ENCODE results near the gene PMF1.
"Not testable (repeated sequence)": the region's sequence is repeated elsewhere in the genome, so short reads cannot be mapped to it uniquely, and the experiment has no call there.

PMF1 gene

DNA sequence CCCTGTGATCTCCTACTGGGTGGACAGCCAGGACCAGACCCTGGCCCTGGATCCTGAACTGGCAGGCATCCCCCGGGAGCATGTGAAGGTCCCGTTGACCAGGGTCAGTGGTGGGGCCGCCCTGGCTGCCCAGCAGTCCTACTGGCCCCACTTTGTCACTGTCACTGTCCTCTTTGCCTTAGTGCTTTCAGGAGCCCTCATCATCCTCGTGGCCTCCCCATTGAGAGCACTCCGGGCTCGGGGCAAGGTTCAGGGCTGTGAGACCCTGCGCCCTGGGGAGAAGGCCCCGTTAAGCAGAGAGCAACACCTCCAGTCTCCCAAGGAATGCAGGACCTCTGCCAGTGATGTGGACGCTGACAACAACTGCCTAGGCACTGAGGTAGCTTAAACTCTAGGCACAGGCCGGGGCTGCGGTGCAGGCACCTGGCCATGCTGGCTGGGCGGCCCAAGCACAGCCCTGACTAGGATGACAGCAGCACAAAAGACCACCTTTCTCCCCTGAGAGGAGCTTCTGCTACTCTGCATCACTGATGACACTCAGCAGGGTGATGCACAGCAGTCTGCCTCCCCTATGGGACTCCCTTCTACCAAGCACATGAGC, 36.1 kb upstream of the PMF1 start:
- TF ChIP-seq ZFX (IDR thresholded peaks at IDR 0.05) = no peak
- TF ChIP-seq CTCF (conservative IDR thresholded peaks at IDR 0.05) = no peak
- no peak overlapping the region for H3K27ac ChIP-seq

GRCh38 chr1:156177919-156178654, 34.7 kb upstream of the PMF1 start:
- no peak for TF ChIP-seq ZFX (IDR thresholded peaks at IDR 0.05)
- no peak for TF ChIP-seq CTCF (conservative IDR thresholded peaks at IDR 0.05)
- H3K27ac ChIP-seq = no peak overlapping the region

- no peak overlapping the region for H3K27ac ChIP-seq
Observed at GRCh38 chr1:156180471-156180870, 32.3 kb upstream of the PMF1 start.

DNA sequence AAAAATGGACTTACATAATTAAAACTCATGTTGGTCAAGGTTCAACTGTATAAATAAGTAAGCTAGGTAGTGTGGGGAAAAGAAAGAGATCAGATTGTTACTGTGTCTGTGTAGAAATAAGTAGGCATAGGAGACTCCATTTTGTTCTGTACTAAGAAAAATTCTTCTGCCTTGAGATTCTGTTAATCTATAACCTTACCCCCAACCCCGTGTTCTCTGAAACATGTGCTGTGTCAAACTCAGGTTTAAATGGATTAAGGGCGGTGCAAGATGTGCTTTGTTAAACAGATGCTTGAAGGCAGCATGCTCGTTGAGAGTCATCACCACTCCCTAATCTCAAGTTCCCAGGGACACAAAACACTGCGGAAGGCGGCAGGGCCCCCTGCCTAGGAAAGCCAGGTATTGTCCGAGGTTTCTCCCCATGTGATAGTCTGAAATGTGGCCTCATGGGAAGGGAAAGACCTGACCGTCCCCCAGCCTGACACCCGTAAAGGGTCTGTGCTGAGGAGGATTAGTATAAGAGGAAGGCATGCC, 31.3 kb upstream of the PMF1 start:
- not testable (repeated sequence) for H3K27ac ChIP-seq

More at GRCh38 chr1:156180471-156180870, 32.3 kb upstream of the PMF1 start:
- no peak for TF ChIP-seq CTCF (conservative IDR thresholded peaks at IDR 0.05)
- TF ChIP-seq ZFX (IDR thresholded peaks at IDR 0.05) = no peak

DNA sequence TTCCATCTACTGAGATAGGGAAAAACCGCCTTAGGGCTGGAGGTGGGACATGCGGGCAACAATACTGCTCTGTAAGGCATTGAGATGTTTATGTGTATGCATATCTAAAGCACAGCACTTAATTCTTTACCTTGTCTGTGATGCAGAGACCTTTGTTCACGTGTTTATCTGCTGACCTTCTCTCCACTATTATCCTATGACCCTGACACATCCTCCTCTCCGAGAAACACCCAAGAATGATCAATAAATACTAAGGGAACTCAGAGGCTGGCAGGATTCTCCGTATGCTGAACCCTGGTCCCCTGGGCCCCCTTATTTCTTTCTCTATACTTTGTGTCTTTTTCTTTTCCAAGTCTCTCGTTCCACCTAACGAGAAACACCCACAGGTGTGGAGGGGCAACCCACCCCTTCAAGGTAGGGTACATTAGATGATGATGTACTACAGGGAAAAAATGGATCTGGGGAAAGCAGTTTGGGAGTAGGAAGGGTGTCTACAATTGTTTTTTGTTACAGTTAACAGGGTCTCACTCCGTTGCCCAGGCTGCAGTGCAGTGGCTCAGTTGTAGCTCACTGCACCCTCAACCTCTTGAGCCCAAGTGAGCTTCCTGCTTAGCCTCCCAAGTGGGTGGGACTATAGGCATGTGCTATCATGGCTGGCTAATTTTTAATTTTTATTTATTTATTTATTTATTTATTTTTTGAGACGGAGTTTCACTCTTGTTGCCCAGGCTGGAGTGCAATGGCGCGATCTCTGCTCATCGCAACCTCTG, 30.6 kb upstream of the PMF1 start:
- not testable (repeated sequence) for H3K27ac ChIP-seq

DNA sequence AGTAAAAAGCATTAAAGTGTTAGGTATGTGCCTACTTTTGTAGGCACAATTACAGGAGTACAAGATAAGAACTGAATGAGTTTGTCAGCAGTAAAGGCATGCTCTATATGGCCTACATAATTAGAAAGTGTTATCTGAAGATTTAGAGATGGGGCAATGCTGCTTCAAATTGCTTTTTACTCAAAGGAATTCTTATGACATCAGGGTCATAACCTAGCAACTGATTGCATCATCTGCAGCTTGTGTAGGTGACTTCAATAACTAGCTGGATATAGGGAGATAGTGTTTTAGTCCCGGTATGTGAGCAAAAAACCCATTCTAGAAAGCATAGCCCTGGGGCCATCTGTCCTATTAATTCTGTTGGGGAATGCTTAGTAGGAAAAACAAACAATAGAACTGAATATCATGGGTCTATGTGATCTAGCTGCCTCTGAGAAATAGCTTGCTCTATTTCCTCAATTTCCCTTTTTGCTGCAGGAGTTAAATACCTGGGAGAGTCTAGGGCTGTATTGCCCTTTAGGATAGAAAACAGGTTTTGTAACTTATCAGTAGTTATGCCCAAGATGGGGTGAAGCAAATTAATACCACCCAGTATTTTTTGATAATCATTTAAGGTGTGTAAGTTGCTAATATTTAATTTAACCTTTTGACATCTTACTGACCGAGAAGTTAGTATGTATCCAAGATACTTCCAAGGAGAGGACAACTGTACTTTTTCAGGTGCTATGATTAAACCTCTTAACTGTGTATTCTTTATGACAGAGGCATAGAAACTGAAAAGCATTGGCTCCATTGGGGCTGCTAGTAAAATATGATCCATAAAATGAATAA, 26.2 kb upstream of the PMF1 start:
- not testable (repeated sequence) for H3K27ac ChIP-seq

GRCh38 chr1:156190265-156190664, 22.5 kb upstream of the PMF1 start:
- not testable (repeated sequence) for H3K27ac ChIP-seq

- no peak for TF ChIP-seq CTCF (conservative IDR thresholded peaks at IDR 0.05)
- no peak for TF ChIP-seq ZFX (IDR thresholded peaks at IDR 0.05)
- no peak overlapping the region for H3K27ac ChIP-seq
Observed at GRCh38 chr1:156191292-156191964, 21.4 kb upstream of the PMF1 start.

DNA sequence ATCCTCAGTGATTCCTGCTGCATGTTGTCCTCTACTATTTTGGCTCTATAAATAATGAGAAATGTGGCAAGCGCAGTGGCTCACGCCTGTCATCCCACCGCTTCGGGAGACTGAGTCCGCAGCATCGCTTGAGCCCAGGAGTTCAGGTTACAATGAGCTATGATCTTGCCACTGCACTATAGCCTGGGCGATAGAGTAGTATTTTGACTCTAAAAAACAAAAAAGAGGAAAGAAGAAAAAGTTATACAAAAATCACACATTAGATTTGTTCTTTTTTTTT, 19.7 kb upstream of the PMF1 start:
- no peak for TF ChIP-seq ZFX (IDR thresholded peaks at IDR 0.05)
- no peak for TF ChIP-seq CTCF (conservative IDR thresholded peaks at IDR 0.05)
- H3K27ac ChIP-seq = peak overlapping the region; percentile 70
